ENCODE data around the gene CACNG4. TPM values are rescaled to one million over a fixed set of nuclear protein-coding genes. Genes with fewer than 3 reads are reported as not detected.

Gene CACNG4
- total RNA-seq, 1 donor from 2014 or later: 0.05 TPM

DNA sequence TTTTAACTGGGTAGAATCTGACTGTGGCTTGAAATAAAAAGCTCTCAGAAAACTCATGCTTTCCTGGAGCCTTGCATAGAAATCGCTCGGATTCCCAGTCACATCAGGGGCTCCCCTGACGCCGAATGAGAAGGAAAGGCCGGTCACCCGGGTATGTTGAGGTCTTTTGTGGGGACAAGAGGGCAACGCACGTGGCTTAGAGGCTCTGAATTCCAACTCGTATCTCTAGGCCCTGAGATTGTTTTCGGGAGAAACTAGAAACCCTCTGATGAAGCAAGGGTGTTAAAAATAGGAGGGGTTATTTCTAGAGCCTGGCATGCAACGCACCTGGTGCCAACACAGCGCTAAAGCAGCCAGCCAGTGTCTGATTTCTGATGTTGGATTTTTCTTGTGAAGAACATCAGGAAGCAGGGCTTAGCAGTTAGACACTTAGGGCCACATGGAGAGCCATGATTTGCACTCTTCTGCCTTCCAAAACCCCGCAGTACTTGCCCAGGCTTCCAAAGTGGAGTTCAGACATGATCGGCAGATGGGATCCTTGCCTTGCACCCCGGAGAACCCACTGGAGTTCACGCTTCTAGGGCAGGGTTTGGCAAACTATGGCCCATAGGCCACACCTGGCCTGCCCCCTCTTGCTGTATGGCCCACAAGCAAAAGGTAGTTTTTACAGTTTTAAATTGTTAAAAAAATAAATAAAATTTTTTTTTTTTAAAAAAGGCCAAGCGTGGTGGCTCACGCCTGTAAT lies 92.4 kb downstream of the CACNG4 start:
- DNase-seq (ENCODE audit: low read depth): peak; percentile 88

DNA sequence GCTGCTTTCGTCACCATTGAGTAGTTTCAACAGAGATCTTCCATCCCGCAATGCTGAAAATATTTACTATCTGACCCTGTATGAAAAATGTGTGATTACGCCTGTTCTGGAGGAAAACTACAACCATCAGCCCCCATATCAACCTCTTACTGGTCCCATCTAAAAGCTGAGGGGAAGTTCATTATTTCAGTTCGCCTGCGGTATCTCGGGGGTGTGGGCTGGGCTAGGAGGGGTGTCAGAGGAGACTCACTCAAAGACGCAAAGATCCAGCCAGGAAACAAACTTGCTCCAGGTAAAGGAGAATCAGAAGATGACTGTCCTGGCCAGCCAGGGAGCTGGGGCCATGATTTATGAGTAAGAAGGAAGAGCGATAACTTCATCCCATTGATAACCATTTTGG lies 93.5 kb downstream of the CACNG4 start:
- no peak for DNase-seq (ENCODE audit: low read depth)

DNA sequence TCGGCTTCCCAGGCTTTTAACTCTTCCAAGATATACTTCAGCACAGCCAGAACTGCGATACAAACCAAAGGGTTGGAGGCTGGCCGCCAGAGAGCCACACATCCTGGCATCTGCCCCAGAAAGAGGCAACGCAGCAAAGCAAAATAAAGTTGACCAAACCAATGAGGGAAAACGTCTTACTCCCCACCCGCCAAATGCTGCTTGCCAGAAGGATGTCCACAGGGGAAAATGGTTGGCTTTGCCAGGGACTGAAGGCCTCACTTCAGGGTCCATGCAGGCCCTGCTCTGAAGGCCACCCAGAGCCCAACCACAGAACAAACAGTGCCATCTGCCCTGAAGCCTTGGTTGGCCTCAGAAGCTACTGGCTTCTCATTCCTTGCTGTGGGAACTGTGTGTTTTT lies 94.9 kb downstream of the CACNG4 start:
- DNase-seq (ENCODE audit: low read depth): peak; percentile 49

DNA sequence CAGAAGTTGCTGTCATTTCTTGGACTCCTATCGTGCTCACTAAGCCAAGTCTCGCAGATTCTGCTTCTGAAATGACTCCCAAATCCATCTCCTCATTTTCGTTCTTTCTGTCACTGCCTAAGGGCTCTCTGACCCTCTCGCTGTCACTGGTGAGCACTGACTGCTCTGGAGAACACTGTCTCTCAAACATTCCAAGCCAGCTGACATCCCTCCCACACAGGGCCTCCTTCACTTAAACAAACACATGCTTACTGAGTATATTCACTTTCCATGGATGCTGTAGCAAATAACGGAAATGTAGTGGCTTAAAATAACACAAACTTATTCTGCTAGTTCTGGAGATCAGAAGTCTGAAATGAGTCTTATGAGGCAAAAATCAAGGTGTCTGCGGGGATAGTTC lies 98.6 kb downstream of the CACNG4 start:
- DNase-seq (ENCODE audit: low read depth): no peak

DNA sequence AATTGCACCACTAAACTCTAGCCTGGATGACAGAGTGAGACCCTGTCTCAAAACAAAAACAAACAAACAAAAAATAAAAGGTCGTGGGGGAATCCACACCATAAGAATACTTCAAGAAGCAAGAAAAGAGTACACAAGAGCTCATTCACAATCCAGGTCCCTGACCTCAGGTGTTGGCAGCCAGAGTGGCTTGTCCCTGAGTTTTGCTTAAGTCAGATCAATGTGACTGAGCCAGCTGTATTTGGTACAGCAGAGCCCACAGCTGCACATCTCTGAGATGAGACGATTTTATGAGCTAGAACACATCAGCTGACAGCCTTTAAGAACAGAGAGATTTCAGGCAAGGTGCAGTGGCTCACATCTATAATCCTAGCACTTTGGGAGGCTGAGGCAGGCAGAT lies 102.2 kb downstream of the CACNG4 start:
- no peak for DNase-seq (ENCODE audit: low read depth)

DNA sequence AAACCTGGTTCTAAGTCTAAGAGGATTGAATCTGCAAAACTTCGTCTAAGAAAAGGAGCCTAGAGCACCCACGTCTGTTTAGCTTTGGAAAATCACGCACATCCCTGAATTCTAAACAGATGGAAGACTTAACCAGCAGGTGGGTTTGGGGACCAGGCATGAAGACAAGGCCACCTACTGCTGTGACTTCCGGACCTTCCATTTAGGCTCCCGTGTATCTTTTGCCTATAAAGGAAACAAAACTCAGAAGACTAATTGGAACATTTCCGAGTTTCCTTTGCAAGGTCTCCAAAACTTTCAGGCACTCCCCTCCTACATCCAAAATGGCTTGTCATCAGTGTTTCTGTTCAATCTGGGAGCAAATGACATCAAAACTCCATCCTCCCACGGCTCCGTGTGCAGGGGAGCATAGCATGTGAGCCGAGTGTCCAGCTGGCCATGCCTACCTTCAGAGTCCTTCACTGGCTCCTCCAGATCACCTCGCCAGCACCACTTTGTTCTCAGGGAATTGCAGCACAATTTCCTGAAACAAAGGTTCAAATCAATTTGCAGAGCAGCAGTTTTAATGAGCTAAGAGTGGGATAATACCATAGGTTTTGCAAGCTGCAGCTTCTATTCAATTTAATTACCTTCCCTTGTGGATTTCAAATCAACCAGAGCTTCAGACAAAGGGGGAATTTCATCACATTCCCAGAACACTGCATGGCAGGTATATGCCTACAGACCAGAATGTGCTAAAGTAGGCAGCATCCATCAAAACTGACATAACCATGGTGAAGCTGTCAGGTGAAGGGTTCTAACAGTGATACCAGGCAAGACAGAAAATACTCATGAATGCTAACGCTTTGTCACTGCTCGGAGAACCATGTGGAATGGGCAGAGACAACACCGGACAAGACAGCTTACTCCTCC lies 103.3 kb downstream of the CACNG4 start:
- DNase-seq (ENCODE audit: low read depth): no peak

DNA sequence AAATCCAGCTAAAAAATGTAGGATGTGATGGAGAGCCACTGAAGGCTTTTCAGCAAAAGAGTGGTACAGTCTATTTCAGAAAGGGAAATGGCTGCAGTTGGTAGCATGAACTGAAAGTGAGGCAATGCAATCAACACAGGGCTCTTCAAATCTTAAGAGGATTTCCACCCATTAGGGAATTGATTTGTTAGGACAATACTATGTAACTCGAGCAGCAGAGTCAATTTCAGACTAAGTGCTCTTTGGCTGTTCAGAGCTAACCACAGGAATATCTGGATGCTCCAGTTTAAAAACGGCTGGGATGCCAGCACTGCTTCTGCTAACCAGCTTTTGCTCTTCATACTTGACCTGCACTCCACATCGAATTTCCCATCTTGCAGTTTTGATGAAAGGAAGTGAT lies 104.5 kb downstream of the CACNG4 start:
- DNase-seq (ENCODE audit: low read depth): peak; percentile 31

DNA sequence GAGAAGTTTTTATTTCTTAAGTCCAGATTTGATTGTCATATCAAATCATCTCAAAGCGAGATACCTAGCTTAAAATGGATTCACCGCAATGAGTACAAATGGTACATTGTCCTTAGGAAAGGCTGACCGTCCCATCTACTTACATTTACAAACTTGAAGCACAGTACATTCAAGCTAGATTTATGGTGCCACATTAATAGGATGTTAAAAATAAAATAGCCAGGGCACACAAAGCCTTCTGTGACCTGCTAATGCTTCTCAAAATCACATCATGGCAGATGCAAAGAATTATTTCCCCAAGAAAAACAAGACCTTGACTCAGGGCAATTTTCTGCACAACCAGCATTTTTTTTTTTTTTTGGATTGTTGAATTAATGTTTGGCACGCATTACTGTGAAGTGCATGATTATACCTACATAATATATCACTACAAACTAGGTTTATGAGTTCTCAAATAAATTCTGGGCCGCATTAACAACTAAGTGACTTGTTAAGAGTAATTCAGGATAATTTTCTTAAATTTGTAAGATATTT lies 105.2 kb downstream of the CACNG4 start:
- DNase-seq (ENCODE audit: low read depth): no peak

DNA sequence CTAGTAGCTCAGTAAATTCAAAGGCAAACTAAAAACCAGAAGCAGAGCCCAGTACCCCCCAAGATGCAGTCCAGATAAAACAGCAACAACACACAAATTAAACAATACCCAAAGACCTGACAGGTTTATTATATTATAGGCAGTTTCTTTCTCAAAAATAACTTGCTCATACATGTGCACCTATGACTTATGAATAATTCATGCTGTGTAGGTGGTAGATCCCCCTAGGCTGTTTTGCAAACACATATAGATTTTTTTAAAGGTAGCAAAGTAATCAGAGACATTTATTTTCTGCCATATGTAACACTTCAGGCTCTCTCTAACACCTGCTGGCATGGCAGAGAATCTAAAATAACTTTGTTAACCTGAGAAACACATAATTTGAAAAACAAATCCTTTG lies 107.1 kb downstream of the CACNG4 start:
- no peak for DNase-seq (ENCODE audit: low read depth)

DNA sequence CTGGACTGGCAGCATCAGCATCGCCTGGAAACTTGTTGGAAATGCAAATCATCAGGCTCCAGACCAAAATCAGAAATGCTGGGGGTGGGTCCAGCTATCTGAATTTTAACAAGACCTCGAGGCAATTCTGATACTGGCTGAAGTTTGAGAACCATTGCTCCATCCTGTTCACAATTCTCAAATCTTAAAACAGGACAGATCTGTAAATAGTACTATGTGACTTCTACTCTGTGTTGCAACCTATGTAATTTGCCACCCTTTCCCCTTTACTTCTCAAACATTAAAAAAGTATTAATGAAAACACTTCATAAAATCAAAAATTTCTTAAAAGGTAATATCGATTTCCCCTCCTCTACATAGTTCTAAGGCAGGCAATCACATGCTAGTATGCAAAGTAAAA lies 108.4 kb downstream of the CACNG4 start:
- no peak for DNase-seq (ENCODE audit: low read depth)

DNA sequence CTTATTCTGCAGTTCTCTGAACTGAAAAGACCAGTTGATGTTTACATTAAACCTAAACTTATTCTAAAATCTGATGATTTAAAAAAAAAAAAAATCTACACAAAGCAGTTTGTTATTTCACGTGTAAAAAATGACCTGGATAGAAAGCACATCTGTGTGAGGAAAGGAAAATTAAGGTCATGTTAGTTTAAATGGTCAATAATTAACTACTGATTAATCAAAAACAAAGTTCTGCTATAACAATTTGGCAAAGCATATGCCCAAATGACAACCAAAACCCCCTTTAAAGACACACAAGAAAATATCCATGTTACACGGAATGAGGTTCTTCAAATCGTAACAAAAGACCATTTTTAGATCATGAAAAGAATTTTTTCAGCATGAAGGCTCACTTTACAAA lies 110.3 kb downstream of the CACNG4 start:
- DNase-seq (ENCODE audit: low read depth): no peak

DNA sequence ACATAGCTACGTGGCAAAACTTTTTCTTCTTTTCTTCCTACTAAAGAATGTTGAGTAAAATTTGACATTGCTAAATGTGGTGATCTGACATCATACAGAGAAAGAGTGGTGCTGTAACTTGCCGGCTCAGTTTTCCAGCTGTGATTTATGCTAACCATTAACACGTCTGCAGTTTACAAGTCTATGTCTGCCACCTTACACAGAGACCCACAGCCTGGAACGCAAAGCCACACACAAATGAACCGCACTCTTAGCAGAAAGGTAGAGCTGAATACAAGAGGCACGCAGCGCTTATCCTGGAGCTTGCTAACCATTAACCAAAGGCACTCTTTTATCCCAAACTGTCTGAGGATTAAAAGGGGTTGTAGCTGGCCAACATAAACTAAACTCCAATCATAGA lies 111.8 kb downstream of the CACNG4 start:
- DNase-seq (ENCODE audit: low read depth): no peak

DNA sequence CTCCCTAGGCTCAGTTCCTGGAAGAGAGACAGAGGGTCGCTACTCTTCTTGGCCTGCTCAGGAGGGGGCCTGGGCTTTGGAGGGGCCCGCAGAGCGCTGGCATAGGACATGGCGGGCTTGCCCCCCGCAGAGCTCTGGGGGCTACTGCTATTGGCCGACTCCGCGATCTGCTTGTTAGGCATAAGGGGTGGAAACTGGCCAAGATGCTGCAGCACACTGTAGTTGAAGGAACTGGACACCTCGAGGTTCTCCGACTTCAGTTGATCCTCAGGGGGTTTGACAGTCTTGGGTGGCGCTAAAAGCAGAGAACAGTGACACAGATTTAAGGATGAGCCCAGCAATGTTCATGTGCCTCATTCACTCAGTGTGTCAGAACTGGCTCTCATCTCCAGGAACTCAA lies 113.8 kb downstream of the CACNG4 start:
- no peak for DNase-seq (ENCODE audit: low read depth)

DNA sequence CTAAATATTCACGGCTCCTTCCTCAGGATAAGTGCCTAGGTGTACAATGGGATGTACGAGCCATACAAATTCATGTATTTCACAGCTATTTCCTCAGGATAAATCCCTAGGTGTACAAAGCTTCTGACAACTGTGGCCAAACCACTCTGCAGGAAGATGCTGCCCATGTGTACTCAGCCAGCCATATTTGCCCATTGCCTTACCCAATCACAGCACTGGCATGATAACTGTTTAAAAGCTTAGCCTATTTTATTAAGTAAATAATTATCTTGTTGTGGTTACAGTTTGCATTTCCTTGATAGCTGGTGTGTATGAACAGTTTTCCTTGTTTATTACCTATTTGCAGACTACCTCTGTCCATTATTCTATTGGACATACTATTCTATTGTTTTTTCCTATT lies 115.0 kb downstream of the CACNG4 start:
- DNase-seq (ENCODE audit: low read depth): no peak

DNA sequence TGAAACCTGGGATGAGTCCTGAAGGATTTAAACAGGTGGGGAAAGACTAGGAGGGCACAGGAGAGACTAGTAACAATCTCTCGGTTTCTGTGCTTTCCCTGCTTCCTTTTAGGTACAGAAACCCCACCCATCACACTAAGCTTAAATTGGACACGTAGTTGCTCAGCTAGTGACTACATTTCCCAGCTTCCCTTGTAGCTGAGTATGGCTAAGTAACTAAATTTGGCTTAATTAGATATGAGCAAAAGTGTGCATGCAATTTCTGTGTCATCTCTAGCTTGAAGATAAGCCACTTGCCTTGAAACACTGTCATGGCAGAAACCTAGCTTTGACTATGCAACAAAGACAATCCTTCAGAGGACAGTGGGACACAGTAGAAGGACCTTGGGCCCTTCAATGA lies 116.3 kb downstream of the CACNG4 start:
- DNase-seq (ENCODE audit: low read depth): peak; percentile 42

DNA sequence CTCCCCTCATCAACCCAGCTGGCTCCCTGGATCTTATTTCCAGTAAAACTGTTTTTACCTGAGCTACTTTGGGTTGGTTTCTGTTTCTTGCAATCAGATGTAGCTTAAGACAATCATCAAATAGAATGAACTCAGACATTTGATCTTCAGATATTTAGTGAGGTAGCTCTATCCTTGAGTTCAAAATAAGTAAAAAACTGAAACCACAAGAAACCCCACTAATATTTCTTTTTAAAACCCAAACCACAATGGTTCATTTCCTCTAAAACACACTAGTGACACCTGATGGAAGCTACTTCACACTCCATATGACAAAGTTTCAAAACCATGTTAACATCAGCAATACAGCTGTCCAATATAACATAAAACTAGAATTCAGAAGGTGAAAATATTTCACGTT lies 117.6 kb downstream of the CACNG4 start:
- DNase-seq (ENCODE audit: low read depth): no peak

Other genes with a start within 250 kb of the CACNG4 start
- gene CACNG5, start 129.6 kb upstream of the CACNG4 start, total RNA-seq: not detected in 2 replicates
- 142 and 146 TPM in 2 replicates for gene CACNG1, start 79.8 kb downstream of the CACNG4 start, total RNA-seq

Data from myocyte (in vitro differentiated cells).